ENCODE data around the gene METTL3.

GRCh38 chr14:21449899-21450216, 61.3 kb downstream of the METTL3 start:
- TF ChIP-seq, protein P1, sequence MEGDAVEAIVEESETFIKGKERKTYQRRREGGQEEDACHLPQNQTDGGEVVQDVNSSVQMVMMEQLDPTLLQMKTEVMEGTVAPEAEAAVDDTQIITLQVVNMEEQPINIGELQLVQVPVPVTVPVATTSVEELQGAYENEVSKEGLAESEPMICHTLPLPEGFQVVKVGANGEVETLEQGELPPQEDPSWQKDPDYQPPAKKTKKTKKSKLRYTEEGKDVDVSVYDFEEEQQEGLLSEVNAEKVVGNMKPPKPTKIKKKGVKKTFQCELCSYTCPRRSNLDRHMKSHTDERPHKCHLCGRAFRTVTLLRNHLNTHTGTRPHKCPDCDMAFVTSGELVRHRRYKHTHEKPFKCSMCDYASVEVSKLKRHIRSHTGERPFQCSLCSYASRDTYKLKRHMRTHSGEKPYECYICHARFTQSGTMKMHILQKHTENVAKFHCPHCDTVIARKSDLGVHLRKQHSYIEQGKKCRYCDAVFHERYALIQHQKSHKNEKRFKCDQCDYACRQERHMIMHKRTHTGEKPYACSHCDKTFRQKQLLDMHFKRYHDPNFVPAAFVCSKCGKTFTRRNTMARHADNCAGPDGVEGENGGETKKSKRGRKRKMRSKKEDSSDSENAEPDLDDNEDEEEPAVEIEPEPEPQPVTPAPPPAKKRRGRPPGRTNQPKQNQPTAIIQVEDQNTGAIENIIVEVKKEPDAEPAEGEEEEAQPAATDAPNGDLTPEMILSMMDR (IDR thresholded peaks at IDR 0.05): no peak
- no peak for TF ChIP-seq POLR2A (IDR thresholded peaks at IDR 0.05)
